GM20431 (cell line): ENCODE results near the gene GRK5.
"Not testable (repeated sequence)": the region's sequence is repeated elsewhere in the genome, so short reads cannot be mapped to it uniquely, and the experiment has no call there.

Source experiments
- in situ Hi-C: fragments of 300-500 bp; cut with MseI, MboI; formaldehyde crosslinking; loops from one replicate; pipeline ENCODE4 v1.15.0; 2020; ENCODE audit warnings: low sequenced_read_pairs; ENCODE audit not compliant: unreplicated experiment

GRK5 gene

GRCh38 chr10:119457966-119458766, 250.8 kb downstream of the GRK5 start:
- in situ Hi-C loops: no loop called here

DNA sequence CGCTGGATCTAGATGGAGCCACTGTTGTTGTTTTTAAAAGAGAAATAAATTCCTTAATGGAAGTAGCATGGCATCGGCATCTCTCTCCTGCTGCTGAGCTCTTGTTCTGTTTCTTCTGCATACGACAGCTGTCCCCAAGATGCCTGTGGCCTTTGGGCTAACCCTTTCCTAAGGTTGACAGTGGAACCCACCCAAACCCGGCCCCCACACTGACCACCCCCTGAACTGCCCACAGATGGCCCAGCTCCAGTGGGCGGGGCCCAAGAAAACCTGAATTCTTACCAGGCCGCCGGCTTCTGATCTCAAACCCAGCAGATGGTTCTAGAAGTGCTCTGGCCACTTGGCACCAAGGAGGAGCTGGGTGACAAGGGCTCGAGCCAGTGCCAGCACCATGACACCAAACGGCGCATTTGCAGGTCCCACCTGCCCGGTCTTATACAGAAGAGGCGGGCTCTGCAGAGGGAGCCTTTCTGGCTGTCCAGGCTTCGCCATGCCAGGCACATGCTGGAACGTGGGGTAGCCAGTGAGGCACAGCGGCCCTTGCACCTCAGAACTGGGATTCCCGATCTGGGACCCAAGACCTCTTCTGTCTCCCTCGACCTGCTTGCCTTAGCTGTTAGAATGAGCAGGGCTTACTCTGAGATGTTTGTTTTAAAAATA, 252.4 kb downstream of the GRK5 start:
- in situ Hi-C loops: no loop called here

- in situ Hi-C loops: no loop called here
Measured at GRCh38 chr10:119460369-119461195, 253.2 kb downstream of the GRK5 start.

GRCh38 chr10:119461380-119461779, 254.0 kb downstream of the GRK5 start:
- in situ Hi-C loops: no loop called here

GRCh38 chr10:119461923-119462322, 254.6 kb downstream of the GRK5 start:
- in situ Hi-C loops: no loop called here

DNA sequence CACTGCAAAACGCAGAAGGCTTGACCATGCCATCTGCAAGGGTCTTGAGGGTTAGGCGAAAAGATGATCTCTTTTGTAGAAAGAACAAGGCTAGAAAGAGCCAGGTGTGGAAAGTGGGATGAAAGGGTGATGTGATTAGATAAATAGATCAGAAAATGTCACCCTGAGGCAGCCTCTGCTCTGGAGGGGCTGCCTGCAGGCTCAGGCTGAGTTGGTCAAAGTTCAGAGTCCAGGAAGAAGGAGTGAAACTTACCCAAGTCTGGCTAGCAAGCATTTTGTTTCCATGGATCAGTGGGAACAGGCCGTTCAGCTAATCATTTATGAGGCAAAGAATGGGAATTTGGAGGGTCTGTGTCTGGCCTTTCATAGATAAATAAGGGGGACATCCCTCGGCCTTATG, 255.4 kb downstream of the GRK5 start:
- in situ Hi-C loops: no loop called here

DNA sequence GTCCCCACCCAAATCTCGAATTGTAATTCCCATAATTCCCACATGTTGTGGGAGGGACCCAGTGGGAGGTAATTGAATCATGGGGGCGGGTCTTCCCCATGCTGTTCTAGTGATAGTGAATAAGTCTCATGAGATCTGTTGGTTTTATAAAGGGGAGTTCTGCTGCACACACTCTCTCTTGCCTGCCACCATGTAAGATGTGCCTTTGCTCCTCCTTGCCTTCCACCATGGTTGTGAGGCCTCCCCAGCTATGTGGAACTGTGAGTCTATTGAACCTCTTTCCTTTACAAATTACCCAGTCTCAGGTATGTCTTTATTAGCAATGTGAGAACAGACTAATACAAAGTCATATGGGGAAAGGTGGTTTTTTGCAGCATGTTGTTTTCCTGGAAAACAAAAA, 255.8 kb downstream of the GRK5 start:
- in situ Hi-C loops: not testable (repeated sequence)

- in situ Hi-C loops: no loop called here
Measured at GRCh38 chr10:119465085-119465484, 257.7 kb downstream of the GRK5 start.

GRCh38 chr10:119466076-119466475, 258.7 kb downstream of the GRK5 start:
- in situ Hi-C loops: no loop called here

DNA sequence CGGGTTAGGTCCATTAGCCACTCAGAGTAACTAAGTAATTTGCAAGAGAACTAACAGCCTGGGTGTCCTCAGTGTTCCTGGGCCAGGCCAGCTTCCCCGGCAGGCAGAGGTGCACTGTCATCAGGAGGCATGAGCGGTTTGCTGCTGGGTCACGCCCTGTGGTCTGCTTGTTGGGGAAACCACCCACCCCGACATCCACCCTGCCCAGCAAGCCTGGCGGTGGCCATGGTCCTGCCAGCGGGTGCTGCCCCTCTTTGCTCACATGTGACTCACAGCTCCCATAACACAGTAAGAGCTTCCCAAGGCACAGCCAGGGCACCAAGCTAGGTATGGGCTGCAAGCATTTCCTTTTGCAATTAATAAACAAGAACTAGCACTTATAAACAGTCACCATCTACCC, 259.3 kb downstream of the GRK5 start:
- in situ Hi-C loops: no loop called here

DNA sequence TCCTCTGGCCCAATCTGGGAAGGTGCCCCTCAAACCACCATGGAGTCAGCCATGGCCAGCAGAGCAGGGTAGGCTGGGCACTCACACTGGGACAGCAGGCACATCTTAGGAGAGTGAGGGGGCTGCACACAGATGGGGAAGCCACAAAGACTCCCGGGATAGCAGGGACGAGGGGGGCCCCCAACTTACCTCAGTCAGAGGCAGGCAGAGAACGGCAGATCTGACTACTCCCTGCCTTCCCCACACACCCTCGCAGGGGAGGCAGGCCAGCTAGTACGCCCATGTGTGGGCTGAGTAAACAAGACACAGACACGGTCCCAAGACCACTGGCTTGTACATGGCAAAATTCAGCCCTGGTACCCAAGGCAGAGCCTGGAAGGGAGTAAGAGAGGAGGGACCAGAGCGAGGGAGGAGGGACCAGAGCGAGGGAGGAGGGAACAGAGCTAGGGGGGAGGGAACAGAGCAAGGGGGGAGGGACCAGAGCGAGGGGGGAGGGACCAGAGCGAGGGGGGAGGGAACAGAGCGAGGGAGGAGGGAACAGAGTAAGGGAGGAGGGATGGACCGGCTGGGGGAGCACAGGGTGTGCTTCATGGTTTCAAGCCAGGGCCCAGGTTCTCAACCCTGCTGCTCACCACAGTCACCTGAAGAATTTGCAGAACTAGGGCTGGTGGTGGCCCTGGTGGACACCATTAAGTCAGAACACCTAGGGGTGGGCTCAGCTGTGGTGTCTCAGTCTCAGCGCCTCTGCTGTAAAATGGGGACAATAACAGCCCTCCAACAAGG, 261.4 kb downstream of the GRK5 start:
- in situ Hi-C loops: no loop called here

DNA sequence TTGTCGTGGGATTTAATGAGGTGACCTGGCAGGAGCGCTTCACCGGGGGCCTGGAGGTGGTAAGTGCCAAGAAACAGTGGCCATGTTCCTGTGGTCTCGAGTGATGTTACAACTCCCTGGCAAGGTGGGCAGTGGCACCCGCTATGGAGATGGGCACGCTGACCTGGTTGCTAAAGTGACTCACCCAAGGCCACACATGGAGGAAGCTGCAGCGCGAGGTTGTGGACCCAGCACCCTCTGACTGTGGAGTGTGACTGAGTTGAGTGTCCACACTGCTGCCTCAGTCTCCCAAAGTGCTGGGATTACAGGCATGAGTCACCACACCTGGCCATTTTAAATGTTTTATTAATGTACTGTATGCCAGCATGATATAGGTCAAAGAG, 261.9 kb downstream of the GRK5 start:
- in situ Hi-C loops: no loop called here

GRCh38 chr10:119469846-119470245, 262.5 kb downstream of the GRK5 start:
- in situ Hi-C loops: no loop called here

- in situ Hi-C loops: no loop called here
Measured at GRCh38 chr10:119470920-119471702, 263.7 kb downstream of the GRK5 start.

GRCh38 chr10:119473771-119474170, 266.4 kb downstream of the GRK5 start:
- in situ Hi-C loops: no loop called here

GRCh38 chr10:119474606-119475005, 267.2 kb downstream of the GRK5 start:
- in situ Hi-C loops: no loop called here

GRCh38 chr10:119477444-119477843, 270.1 kb downstream of the GRK5 start:
- in situ Hi-C loops: no loop called here

DNA sequence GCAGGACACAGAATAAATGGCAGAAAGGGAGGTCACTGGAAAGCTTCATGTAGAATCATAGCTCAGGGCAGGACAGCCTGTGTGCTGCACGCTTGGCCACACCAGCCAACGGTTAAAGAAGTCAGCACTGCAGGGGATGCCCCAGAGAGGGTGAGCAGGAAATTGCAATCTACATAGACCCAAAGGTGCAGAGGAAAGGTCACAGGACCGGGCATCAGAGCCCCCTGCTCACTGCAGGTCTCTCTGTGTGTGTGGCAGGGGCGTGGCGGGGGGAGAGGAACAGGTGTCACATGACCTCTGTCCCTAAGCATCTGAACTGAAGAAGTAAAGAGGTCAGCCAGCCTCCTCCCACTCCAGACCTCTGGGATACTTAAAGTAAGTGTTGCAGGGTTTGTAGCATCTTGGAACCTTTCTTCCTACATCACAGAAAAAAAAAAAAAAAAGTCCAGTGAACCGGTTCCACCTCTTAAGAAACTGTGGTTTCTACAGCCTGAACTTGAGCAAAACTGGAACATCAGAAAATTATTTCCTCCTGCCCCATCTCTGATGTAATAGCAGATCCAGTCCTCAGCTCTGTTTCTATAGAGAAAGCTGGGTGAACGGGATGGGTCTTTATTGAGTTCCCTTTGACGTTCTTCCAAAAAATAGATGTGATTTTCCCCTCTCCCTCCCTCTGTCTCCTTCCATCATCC, 270.9 kb downstream of the GRK5 start:
- in situ Hi-C loops: no loop called here

DNA sequence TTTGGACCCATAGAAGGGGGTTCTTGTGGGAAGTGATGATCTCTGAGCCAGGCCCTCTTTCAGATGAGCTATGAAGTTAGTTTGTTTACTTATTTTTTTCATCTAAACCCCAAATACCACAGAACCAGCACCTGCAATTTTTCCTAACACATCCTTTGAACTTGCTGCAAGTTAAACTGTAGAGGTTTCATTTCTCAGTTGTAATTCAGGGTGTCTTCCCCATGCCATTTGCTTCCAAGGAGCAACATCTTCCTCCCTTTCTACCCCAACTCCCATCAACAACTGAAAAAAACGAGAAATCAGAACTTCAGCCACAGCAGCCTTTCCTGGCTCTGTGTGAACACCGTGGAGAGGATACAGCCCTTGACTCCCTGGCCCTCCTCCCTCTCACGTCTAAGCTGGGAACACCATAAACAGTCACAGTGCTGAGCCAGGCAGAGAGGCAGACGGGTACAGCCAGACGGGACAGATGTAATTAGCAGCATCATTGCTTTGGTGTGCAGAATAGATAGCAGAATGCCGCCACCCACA, 271.5 kb downstream of the GRK5 start:
- in situ Hi-C loops: no loop called here
